BLaER1 (cell line): ENCODE measurements around the gene MTX3.

ENCODE experiments used
- H3K27ac ChIP-seq: shearing (Covaris generic); formaldehyde crosslinking; 2 replicates; pipeline ENCODE4 v1.8.1; 2022
- H3K27me3 ChIP-seq: shearing (Covaris generic); formaldehyde crosslinking; 2 replicates; pipeline ENCODE4 v1.8.1; 2022
- H3K36me3 ChIP-seq: shearing (Covaris generic); formaldehyde crosslinking; 2 replicates; pipeline ENCODE4 v1.8.1; 2022
- H3K4me1 ChIP-seq: shearing (Covaris generic); formaldehyde crosslinking; 2 replicates; pipeline ENCODE4 v1.8.1; 2022
- H3K4me2 ChIP-seq: shearing (Covaris generic); formaldehyde crosslinking; 2 replicates; pipeline ENCODE4 v1.8.1; 2022
- H3K4me3 ChIP-seq: shearing (Covaris generic); formaldehyde crosslinking; 2 replicates; pipeline ENCODE4 v1.8.1; 2022
- H3K9ac ChIP-seq: shearing (Covaris generic); formaldehyde crosslinking; 2 replicates; pipeline ENCODE4 v1.8.1; 2022
- H3K9me3 ChIP-seq: shearing (Covaris generic); formaldehyde crosslinking; 2 replicates; pipeline ENCODE4 v1.8.1; 2022
- H4K20me1 ChIP-seq: shearing (Covaris generic); formaldehyde crosslinking; 2 replicates; pipeline ENCODE4 v1.8.1; 2022
- Cebpa-rat ChIP-seq: shearing (Covaris generic); IDR thresholded peaks from 2 replicates; pipeline ENCODE4 v1.8.1; 2022

The MTX3 gene

GRCh38 chr5:79990598-79991507, at the start of gene MTX3:
Gene MTX3, minus strand, starts transcription at chr5:79991262. Its CDS starts 24 bp downstream, at chr5:79991238.
- Histone ChIP-seq H3K9ac (no peak within 1 kb of the TSS), H3K36me3 (no peaks in the 10 kb centered on the region), H3K27ac (no peak within 1 kb of the TSS), H3K4me2 (0 out of 2 replicates have a peak within 1 kb of the TSS, but pooled peaks have one; percentile 11), H3K4me3 (peak within 1 kb of the TSS; percentile 44), H3K9me3 (peaks cover 17% of the 10 kb centered on the region), H3K27me3 (no peaks in the 10 kb centered on the region), H3K4me1 (no peaks in the 10 kb centered on the region), H4K20me1 (no peaks in the 10 kb centered on the region)
- no peak for TF ChIP-seq Cebpa-rat

DNA sequence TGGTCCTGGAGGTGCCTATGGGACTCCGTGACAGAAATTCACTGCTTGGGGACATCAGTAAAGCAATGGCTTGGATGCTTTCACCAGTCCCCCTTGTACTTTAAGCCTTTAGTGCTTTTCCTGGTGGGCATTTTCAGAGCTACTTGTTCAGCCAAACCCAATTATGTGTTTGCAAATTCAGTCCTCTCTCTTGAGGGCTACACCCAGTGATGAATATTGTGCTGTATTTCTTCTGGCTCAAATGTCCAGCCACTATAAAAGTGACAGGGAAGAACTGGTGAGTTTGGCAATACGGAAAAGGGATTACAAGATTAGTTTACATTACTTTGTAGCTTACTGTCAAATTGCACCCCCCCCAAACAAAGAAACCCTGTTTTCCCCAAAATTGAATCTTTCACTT, 48.6 kb upstream of the MTX3 start:
- Histone ChIP-seq H3K36me3 (no peaks in the 10 kb centered on the region), H3K9ac (no peak overlapping the region), H3K27me3 (no peaks in the 10 kb centered on the region), H3K4me1 (no peaks in the 10 kb centered on the region), H3K27ac (no peak overlapping the region), H4K20me1 (no peaks in the 10 kb centered on the region), H3K4me3 (no peak overlapping the region), H3K4me2 (no peak overlapping the region), H3K9me3 (peaks cover 14% of the 10 kb centered on the region)
- no peak for TF ChIP-seq Cebpa-rat

- no peak overlapping the region for H3K9ac ChIP-seq
- no peak overlapping the region for H3K4me3 ChIP-seq
- no peaks in the 10 kb centered on the region for H3K36me3 ChIP-seq
- no peaks in the 10 kb centered on the region for H3K27me3 ChIP-seq
- H3K9me3 ChIP-seq = peaks cover 14% of the 10 kb centered on the region
- no peaks in the 10 kb centered on the region for H3K4me1 ChIP-seq
- H4K20me1 ChIP-seq = no peaks in the 10 kb centered on the region
- H3K27ac ChIP-seq = no peak overlapping the region
- no peak for TF ChIP-seq Cebpa-rat
- no peak overlapping the region for H3K4me2 ChIP-seq
Measured at GRCh38 chr5:80037366-80037765, 46.3 kb upstream of the MTX3 start.

DNA sequence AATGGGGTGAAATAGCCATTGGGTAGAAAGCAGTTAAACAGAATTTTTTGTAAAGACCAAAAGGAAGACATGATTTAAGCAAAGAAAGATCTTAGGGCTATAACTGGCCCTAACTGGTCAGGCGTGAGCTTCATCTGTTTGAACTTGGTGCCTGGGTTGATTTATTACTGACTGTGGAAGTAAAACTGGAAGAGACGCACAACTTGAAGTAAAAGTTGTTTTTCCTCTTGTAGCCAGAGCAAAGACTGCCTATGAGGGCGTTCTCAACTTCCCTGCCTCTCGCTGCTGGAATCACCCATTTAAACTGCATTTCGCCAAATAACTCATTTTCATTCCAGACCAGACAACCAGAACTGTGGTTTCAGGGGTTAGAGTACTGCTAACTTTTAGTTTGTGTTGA, 45.6 kb upstream of the MTX3 start:
- H3K9ac ChIP-seq = no peak overlapping the region
- no peaks in the 10 kb centered on the region for H3K27me3 ChIP-seq
- no peaks in the 10 kb centered on the region for H3K4me1 ChIP-seq
- H3K36me3 ChIP-seq = no peaks in the 10 kb centered on the region
- H3K9me3 ChIP-seq = peaks cover 14% of the 10 kb centered on the region
- H4K20me1 ChIP-seq = no peaks in the 10 kb centered on the region
- H3K4me2 ChIP-seq = no peak overlapping the region
- H3K27ac ChIP-seq = no peak overlapping the region
- H3K4me3 ChIP-seq = no peak overlapping the region
- TF ChIP-seq Cebpa-rat = no peak

DNA sequence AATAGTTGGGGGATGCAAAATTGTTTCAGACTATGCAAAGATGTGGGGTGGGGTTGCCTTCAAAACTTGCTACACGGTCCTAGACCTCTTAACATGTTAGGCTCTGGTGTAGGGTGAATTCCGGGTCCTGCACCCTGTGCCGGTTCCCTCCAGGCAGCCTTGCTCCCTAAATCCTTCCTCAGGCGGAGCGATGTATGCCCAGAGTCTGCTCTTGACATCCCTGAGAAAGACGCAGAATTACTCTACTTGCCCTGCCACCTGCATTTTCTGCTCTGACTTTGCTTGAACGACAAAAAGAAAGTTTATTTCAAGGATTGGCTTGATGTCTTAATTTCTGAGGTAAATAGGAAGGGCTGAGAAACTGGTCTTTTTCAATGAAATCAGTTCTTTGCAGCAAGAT, 44.8 kb upstream of the MTX3 start:
- no peak overlapping the region for H3K4me2 ChIP-seq
- no peaks in the 10 kb centered on the region for H4K20me1 ChIP-seq
- no peak overlapping the region for H3K27ac ChIP-seq
- no peak overlapping the region for H3K4me3 ChIP-seq
- no peaks in the 10 kb centered on the region for H3K4me1 ChIP-seq
- no peaks in the 10 kb centered on the region for H3K36me3 ChIP-seq
- peaks cover 14% of the 10 kb centered on the region for H3K9me3 ChIP-seq
- H3K27me3 ChIP-seq = no peaks in the 10 kb centered on the region
- H3K9ac ChIP-seq = no peak overlapping the region
- no peak for TF ChIP-seq Cebpa-rat

DNA sequence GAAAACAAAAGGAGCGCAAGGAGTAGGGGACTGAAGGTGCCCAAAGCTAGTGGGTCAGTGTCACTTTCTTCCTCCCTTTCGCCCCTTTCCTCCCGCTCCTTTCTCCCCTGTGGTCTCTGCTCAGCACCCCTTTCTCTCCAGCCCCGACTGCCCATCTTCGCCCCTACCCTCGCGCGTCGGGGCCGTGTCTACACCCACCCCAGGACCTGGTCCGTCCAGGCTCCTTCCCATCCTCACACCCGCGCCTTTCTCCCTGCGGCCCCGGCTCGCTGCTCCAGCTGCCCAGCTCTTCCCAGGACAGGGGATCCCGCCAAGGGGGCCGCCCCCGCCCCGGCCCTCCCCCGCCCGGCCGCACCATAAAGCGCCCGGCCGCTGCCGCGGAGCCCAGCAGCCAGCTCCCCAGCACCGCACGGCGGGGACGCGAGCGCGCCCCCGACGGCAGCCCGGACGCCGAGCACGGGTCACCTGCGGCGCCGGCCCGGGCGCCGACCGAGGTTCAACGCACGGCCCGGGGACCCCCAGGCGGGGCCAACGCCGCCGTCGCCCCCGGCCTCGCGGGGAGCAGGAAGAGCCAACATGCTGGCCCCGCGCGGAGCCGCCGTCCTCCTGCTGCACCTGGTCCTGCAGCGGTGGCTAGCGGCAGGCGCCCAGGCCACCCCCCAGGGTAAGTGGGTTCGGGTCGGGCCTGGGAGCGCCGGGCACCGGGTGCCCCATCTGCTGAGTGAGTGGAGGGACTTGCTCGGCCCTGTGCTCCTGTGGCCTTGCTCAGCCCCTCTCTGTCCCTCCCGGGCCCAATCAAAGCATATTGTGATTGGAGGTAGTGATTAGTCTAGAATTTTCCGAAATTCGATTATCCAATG, 44.1 kb upstream of the MTX3 start, which contains the start of gene THBS4:
Gene THBS4 (plus strand): TSS at position 387 of the 860 bp plus-strand sequence. CDS start 190 bp downstream, at position 577.
- Histone ChIP-seq H3K9ac (no peak within 1 kb of the TSS), H3K36me3 (no peaks in the 10 kb centered on the region), H3K27me3 (no peaks in the 10 kb centered on the region), H3K9me3 (peaks cover 14% of the 10 kb centered on the region), H3K4me2 (no peak within 1 kb of the TSS), H3K27ac (no peak within 1 kb of the TSS), H3K4me1 (no peaks in the 10 kb centered on the region), H3K4me3 (no peak within 1 kb of the TSS), H4K20me1 (no peaks in the 10 kb centered on the region)
- no peak for TF ChIP-seq Cebpa-rat

- no peaks in the 10 kb centered on the region for H3K36me3 ChIP-seq
- peaks cover 14% of the 10 kb centered on the region for H3K9me3 ChIP-seq
- no peaks in the 10 kb centered on the region for H3K4me1 ChIP-seq
- H3K27me3 ChIP-seq = no peaks in the 10 kb centered on the region
- H3K27ac ChIP-seq = no peak overlapping the region
- no peak overlapping the region for H3K4me3 ChIP-seq
- no peaks in the 10 kb centered on the region for H4K20me1 ChIP-seq
- no peak overlapping the region for H3K9ac ChIP-seq
- H3K4me2 ChIP-seq = no peak overlapping the region
- TF ChIP-seq Cebpa-rat = no peak
Measured at GRCh38 chr5:80034559-80034958, 43.5 kb upstream of the MTX3 start.

DNA sequence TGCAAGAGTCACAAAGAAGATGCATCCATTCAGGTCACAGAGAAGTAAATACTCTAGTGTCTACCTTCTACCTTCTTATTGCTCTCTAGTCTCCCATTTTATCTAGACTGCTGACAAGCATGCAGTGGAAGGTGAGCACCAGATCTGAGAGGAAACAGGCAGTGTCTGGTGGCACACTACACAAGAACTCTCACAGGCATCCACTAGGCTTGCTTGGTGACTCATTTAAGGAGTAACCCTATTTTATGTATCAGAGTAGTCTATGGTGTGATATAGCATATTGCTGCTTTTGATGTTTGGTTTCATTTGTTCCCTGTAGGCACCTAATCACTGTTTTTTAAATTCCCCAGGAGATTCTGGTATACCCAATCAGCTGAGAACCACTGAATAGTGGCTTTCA, 42.5 kb upstream of the MTX3 start:
- no peaks in the 10 kb centered on the region for H4K20me1 ChIP-seq
- no peaks in the 10 kb centered on the region for H3K4me1 ChIP-seq
- H3K9me3 ChIP-seq = peaks cover 14% of the 10 kb centered on the region
- no peak overlapping the region for H3K27ac ChIP-seq
- no peaks in the 10 kb centered on the region for H3K36me3 ChIP-seq
- H3K9ac ChIP-seq = no peak overlapping the region
- H3K4me2 ChIP-seq = no peak overlapping the region
- no peak for TF ChIP-seq Cebpa-rat
- no peaks in the 10 kb centered on the region for H3K27me3 ChIP-seq
- H3K4me3 ChIP-seq = no peak overlapping the region

GRCh38 chr5:80031109-80031508, 40.0 kb upstream of the MTX3 start:
- H3K27ac ChIP-seq = no peak overlapping the region
- no peak overlapping the region for H3K4me3 ChIP-seq
- H3K9me3 ChIP-seq = peaks cover 14% of the 10 kb centered on the region
- H3K27me3 ChIP-seq = no peaks in the 10 kb centered on the region
- no peaks in the 10 kb centered on the region for H4K20me1 ChIP-seq
- TF ChIP-seq Cebpa-rat = no peak
- no peak overlapping the region for H3K9ac ChIP-seq
- no peaks in the 10 kb centered on the region for H3K36me3 ChIP-seq
- no peaks in the 10 kb centered on the region for H3K4me1 ChIP-seq
- H3K4me2 ChIP-seq = no peak overlapping the region

GRCh38 chr5:80026841-80027240, 35.8 kb upstream of the MTX3 start:
- Histone ChIP-seq H3K9me3 (no peaks in the 10 kb centered on the region), H3K27ac (no peak overlapping the region)
- TF ChIP-seq Cebpa-rat = no peak

More at GRCh38 chr5:80026841-80027240, 35.8 kb upstream of the MTX3 start:
- H3K4me3 ChIP-seq = no peak overlapping the region
- H3K4me2 ChIP-seq = no peak overlapping the region
- no peak overlapping the region for H3K9ac ChIP-seq
- no peaks in the 10 kb centered on the region for H3K27me3 ChIP-seq
- H4K20me1 ChIP-seq = no peaks in the 10 kb centered on the region
- no peaks in the 10 kb centered on the region for H3K36me3 ChIP-seq
- no peaks in the 10 kb centered on the region for H3K4me1 ChIP-seq
